Measurements from ENCODE around the gene GNA12. TPM values are rescaled to one million over a fixed set of nuclear protein-coding genes. Genes with fewer than 3 reads are reported as not detected.

The GNA12 gene
- total RNA-seq, 1 donor from 2014 or later = 34.7 TPM

- peaks cover 21% of the 10 kb centered on the region for H4K20me1 ChIP-seq (ENCODE audit: low read depth)
- H3K9ac ChIP-seq = no peak overlapping the region
Observed at GRCh38 chr7:2800931-2801688, 43.0 kb downstream of the GNA12 start.

GRCh38 chr7:2800220-2800930 is 43.7 kb downstream of the GNA12 start:
- H3K36me3 ChIP-seq = no peaks in the 10 kb centered on the region
- H3K27me3 ChIP-seq = no peaks in the 10 kb centered on the region
- Mint-ChIP-seq H3K4me1 (peaks cover 22% of the 10 kb centered on the region), H3K27me3 (ENCODE audit: insufficient read depth, low read depth) (no peaks in the 10 kb centered on the region), H3K27ac (no peak overlapping the region), H3K36me3 (peaks cover 25% of the 10 kb centered on the region), H3K4me3 (no peak overlapping the region), H3K9me3 (peaks cover 16% of the 10 kb centered on the region)
- no peak overlapping the region for H3K9ac ChIP-seq
- H3F3A ChIP-seq (ENCODE audit: low read depth) = peaks cover 15% of the 10 kb centered on the region
- no peak overlapping the region for H3K27ac ChIP-seq
- H4K20me1 ChIP-seq (ENCODE audit: low read depth) = peaks cover 21% of the 10 kb centered on the region
- peaks cover 99% of the 10 kb centered on the region for H3K79me2 ChIP-seq (ENCODE audit: low read depth)
- H3K9me3 ChIP-seq (ENCODE audit: low read depth) = no peaks in the 10 kb centered on the region
- H2AFZ ChIP-seq (replicated peaks) = no peak overlapping the region
- peaks cover 20% of the 10 kb centered on the region for H3K4me1 ChIP-seq
- no peak overlapping the region for H3K4me2 ChIP-seq
- TF ChIP-seq EZH2phosphoT487 (IDR thresholded peaks at IDR 0.05) = no peak
- TF ChIP-seq EZH2 (IDR thresholded peaks at IDR 0.05) = no peak
- TF ChIP-seq CTCF (IDR thresholded peaks at IDR 0.05) = no peak
- DNase-seq (ENCODE audit: low spot score) = no peak
- no peak overlapping the region for H3K4me3 ChIP-seq

More at GRCh38 chr7:2800931-2801688, 43.0 kb downstream of the GNA12 start:
- Mint-ChIP-seq H3K4me1 (peaks cover 22% of the 10 kb centered on the region), H3K27me3 (ENCODE audit: insufficient read depth, low read depth) (no peaks in the 10 kb centered on the region), H3K27ac (no peak overlapping the region), H3K9me3 (peaks cover 16% of the 10 kb centered on the region), H3K36me3 (peaks cover 26% of the 10 kb centered on the region), H3K4me3 (no peak overlapping the region)
- Histone ChIP-seq H3K27ac (peak overlapping the region; percentile 7), H3K27me3 (no peaks in the 10 kb centered on the region), H3K36me3 (no peaks in the 10 kb centered on the region), H3F3A (ENCODE audit: low read depth) (peaks cover 15% of the 10 kb centered on the region), H3K4me2 (no peak overlapping the region), H3K79me2 (ENCODE audit: low read depth) (peaks cover 100% of the 10 kb centered on the region), H3K4me1 (peaks cover 20% of the 10 kb centered on the region), H3K4me3 (no peak overlapping the region), H2AFZ (replicated peaks) (no peak overlapping the region), H3K9me3 (ENCODE audit: low read depth) (no peaks in the 10 kb centered on the region)
- DNase-seq (ENCODE audit: low spot score) = no peak
- no peak for TF ChIP-seq EZH2 (IDR thresholded peaks at IDR 0.05)
- TF ChIP-seq EZH2phosphoT487 (IDR thresholded peaks at IDR 0.05) = no peak

GRCh38 chr7:2799253-2799652 is 44.9 kb downstream of the GNA12 start:
- Histone ChIP-seq H3K4me2 (no peak overlapping the region), H4K20me1 (ENCODE audit: low read depth) (peaks cover 18% of the 10 kb centered on the region), H3K27ac (no peak overlapping the region), H3K36me3 (peaks cover under 1% of the 10 kb centered on the region), H3K4me3 (no peak overlapping the region), H3K27me3 (no peaks in the 10 kb centered on the region), H3K4me1 (peaks cover 20% of the 10 kb centered on the region), H3K9ac (no peak overlapping the region), H2AFZ (replicated peaks) (no peak overlapping the region), H3K79me2 (ENCODE audit: low read depth) (peaks cover 88% of the 10 kb centered on the region), H3F3A (ENCODE audit: low read depth) (peaks cover 13% of the 10 kb centered on the region), H3K9me3 (ENCODE audit: low read depth) (no peaks in the 10 kb centered on the region)
- Mint-ChIP-seq H3K27ac (no peak overlapping the region), H3K27me3 (ENCODE audit: insufficient read depth, low read depth) (no peaks in the 10 kb centered on the region), H3K9me3 (peaks cover 16% of the 10 kb centered on the region), H3K36me3 (peaks cover 25% of the 10 kb centered on the region), H3K4me3 (no peak overlapping the region), H3K4me1 (peaks cover 22% of the 10 kb centered on the region)
- no peak for TF ChIP-seq EZH2 (IDR thresholded peaks at IDR 0.05)
- no peak for TF ChIP-seq EZH2phosphoT487 (IDR thresholded peaks at IDR 0.05)
- no peak for TF ChIP-seq CTCF (IDR thresholded peaks at IDR 0.05)
- no peak for DNase-seq (ENCODE audit: low spot score)

All from neural progenitor cell (in vitro differentiated cells).